Measurements from ENCODE around the gene NDST4. TPM values are rescaled to one million over a fixed set of nuclear protein-coding genes. Genes with fewer than 3 reads are reported as not detected.

The NDST4 gene
- total and polyA plus RNA-seq, 2 of the 13 experiments (the other 11 are each of a cell fraction or from before 2014, with no cell fraction given): not detected

- TF ChIP-seq ZNF615 (CRISPR knock-in tag; IDR thresholded peaks at IDR 0.05; ENCODE audit: borderline replicate concordance): no peak
- TF ChIP-seq KDM6A (CRISPR knock-in tag; IDR thresholded peaks at IDR 0.05; ENCODE audit: low read depth): no peak
- no peak for TF ChIP-seq NCOR1 (IDR thresholded peaks at IDR 0.05; ENCODE audit: borderline replicate concordance, low read length)
- no peak for TF ChIP-seq SKIL (CRISPR knock-in tag; IDR thresholded peaks at IDR 0.05; ENCODE audit: borderline replicate concordance)
- no peak for TF ChIP-seq SNRNP70 (IDR thresholded peaks at IDR 0.05; ENCODE audit: low read depth, low read length)
- no peak for TF ChIP-seq FIP1L1 (IDR thresholded peaks at IDR 0.05; ENCODE audit: borderline replicate concordance, insufficient read depth, low read depth, low read length)
- TF ChIP-seq ZNF546 (CRISPR knock-in tag; conservative IDR thresholded peaks at IDR 0.05): no peak
- no peak for TF ChIP-seq ATF7 (IDR thresholded peaks at IDR 0.05)
- no peak for TF ChIP-seq ATF7 (CRISPR knock-in tag; IDR thresholded peaks at IDR 0.05)
Measured at GRCh38 chr4:115126491-115126890, 13.1 kb upstream of the NDST4 start (continued).

- Histone ChIP-seq H4K20me1 (ENCODE audit: insufficient read depth, low read length) (no peaks in the 10 kb centered on the region), H3K27ac (ENCODE audit: extremely low read length, insufficient read depth, low read length) (no peak overlapping the region), H3K79me2 (ENCODE audit: insufficient read depth, low read length) (no peaks in the 10 kb centered on the region), H3K4me1 (ENCODE audit: insufficient read depth, low read length) (no peaks in the 10 kb centered on the region), H2AFZ (ENCODE audit: low read length) (no peak overlapping the region), H3K36me3 (replicated peaks in 1 of 2; ENCODE audit: control insufficient read depth in 1 of 2, insufficient read depth in 2 of 2, low read length in 2 of 2) (no peaks in the 10 kb centered on the region), H3K9ac (ENCODE audit: insufficient read depth, low read depth, low read length) (no peak overlapping the region), H3K9me3 (ENCODE audit: low read length) (no peaks in the 10 kb centered on the region), H3K27me3 (ENCODE audit: control insufficient read depth in 1 of 2, insufficient read depth in 2 of 2, low read length in 2 of 2) (no peaks in the 10 kb centered on the region), H3K4me2 (ENCODE audit: low read depth, low read length) (no peak overlapping the region), H3K4me3 (replicated peaks in 1 of 3; ENCODE audit: insufficient read depth in 1 of 3, low read depth in 2 of 3, low read length in 3 of 3) (no peak overlapping the region)
- POLR2A ChIA-PET: no interaction called here
- ATAC-seq: no peak
- CTCF ChIA-PET (ENCODE audit: low intra/inter-chr PET ratio, low total read pairs): no interaction called here
- in situ Hi-C loops (cut with HindIII; ENCODE audit: extremely low pct_ligation_motif_present, low pct_unique_long_range_greater_than_20kb): no loop called here
- DNase-seq (ENCODE audit: low spot score): no peak
- no TSS peak for BruUV-seq (replicated peaks)
- intact Hi-C loops (cut with micrococcal nuclease; ENCODE audit: unreplicated experiment): no loop called here
- WGBS (ENCODE audit: low lambda C conversion rate): 0% methylated on average over 2 of the region's 2 CpGs
- TF ChIP-seq ZNF383 (CRISPR knock-in tag; IDR thresholded peaks at IDR 0.05; ENCODE audit: borderline replicate concordance): no peak
- no peak for TF ChIP-seq TAF15 (IDR thresholded peaks at IDR 0.05; ENCODE audit: low read depth, low read length, poor library complexity, severe bottlenecking)
- TF ChIP-seq ZNF552 (CRISPR knock-in tag; IDR thresholded peaks at IDR 0.05; ENCODE audit: borderline replicate concordance): no peak
- no peak for TF ChIP-seq RAD21 (CRISPR knock-in tag; IDR thresholded peaks at IDR 0.05)
- TF ChIP-seq ZNF468 (CRISPR knock-in tag; IDR thresholded peaks at IDR 0.05): no peak
- no peak for FAIRE-seq
Measured at GRCh38 chr4:115121351-115122043, 8.1 kb upstream of the NDST4 start.
